HG03432 (cell line): ENCODE data around the gene HNRNPAB.
A peak's percentile ranks its signal among the peaks of the same experiment; 100 is the strongest.
"Not testable (repeated sequence)": the region's sequence is repeated elsewhere in the genome, so short reads cannot be mapped to it uniquely, and the experiment has no call there.

Source experiments
- ATAC-seq: cut with Tn5 transposase; IDR thresholded peaks from one replicate; pipeline ENCODE4 v1.9.1; 2021; ENCODE audit warnings: mild to moderate bottlenecking, moderate library complexity; ENCODE audit not compliant: unreplicated experiment

The HNRNPAB gene

GRCh38 chr5:178196281-178196812 is 8.0 kb upstream of the HNRNPAB start:
- ATAC-seq, result no peak

GRCh38 chr5:178196986-178197385 is 7.3 kb upstream of the HNRNPAB start:
- no peak for ATAC-seq

GRCh38 chr5:178198151-178198550 is 6.2 kb upstream of the HNRNPAB start:
- not testable (repeated sequence) for ATAC-seq

- ATAC-seq, result no peak
Measured at GRCh38 chr5:178198706-178199105, 5.6 kb upstream of the HNRNPAB start.

GRCh38 chr5:178199581-178200434 is 4.5 kb upstream of the HNRNPAB start:
- no peak for ATAC-seq

GRCh38 chr5:178201221-178201926 is 3.0 kb upstream of the HNRNPAB start:
- ATAC-seq, result no peak

- ATAC-seq, result no peak
Measured at GRCh38 chr5:178201927-178202235, 2.5 kb upstream of the HNRNPAB start.

GRCh38 chr5:178202541-178202940 is 1.8 kb upstream of the HNRNPAB start:
- ATAC-seq, result no peak

- peak; percentile 9 for ATAC-seq
Measured at GRCh38 chr5:178203670-178204181, 607 bp upstream of the HNRNPAB start.

- peak; percentile 58 for ATAC-seq
Measured at GRCh38 chr5:178204935-178205748, 809 bp downstream of the HNRNPAB start.

- no peak for ATAC-seq
Measured at GRCh38 chr5:178205749-178206047, 1.4 kb downstream of the HNRNPAB start.

- ATAC-seq, result no peak
Measured at GRCh38 chr5:178206166-178207101, 2.1 kb downstream of the HNRNPAB start.

GRCh38 chr5:178207183-178207916 is 3.0 kb downstream of the HNRNPAB start:
- ATAC-seq, result no peak

- ATAC-seq, result no peak
Measured at GRCh38 chr5:178207917-178208280, 3.6 kb downstream of the HNRNPAB start.

GRCh38 chr5:178208540-178209227 is 4.4 kb downstream of the HNRNPAB start:
- no peak for ATAC-seq

- no peak for ATAC-seq
Measured at GRCh38 chr5:178209334-178210072, 5.2 kb downstream of the HNRNPAB start.

GRCh38 chr5:178210073-178210535 is 5.8 kb downstream of the HNRNPAB start:
- no peak for ATAC-seq

GRCh38 chr5:178210686-178211085 is 6.4 kb downstream of the HNRNPAB start:
- ATAC-seq, result no peak
